ENCODE measurements around the gene FAM9A. TPM values are rescaled to one million over a fixed set of nuclear protein-coding genes. Genes with fewer than 3 reads are reported as not detected.
A peak's percentile ranks its signal among the peaks of the same experiment; 100 is the strongest.
"Not testable (repeated sequence)": the region's sequence is repeated elsewhere in the genome, so short reads cannot be mapped to it uniquely, and the experiment has no call there.

FAM9A gene
- total and polyA plus RNA-seq, 7 experiments from 2014 or later: not detected

DNA sequence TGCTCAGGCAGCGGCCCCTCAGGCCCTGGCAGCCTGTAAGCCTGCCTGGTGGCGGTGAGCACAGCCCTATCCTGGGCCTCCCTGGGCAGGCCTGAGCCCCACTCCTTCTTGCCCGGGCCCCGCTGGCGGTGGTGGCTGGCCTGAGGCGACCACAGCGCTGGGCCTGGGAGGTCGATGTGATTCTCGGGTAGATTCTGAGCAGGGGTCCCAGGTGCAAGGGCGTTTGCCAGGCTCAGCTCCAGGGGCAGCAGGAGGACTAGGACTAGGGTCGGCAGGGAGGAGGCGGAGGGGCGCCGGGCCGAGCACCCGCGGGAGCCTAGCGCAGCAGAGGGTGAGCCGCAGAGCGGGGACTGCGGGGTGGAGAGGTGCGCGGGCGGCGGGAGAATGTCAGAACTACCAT is 17.0 kb downstream of the FAM9A start:
- POLR2A ChIA-PET: no interaction called here
- Histone ChIP-seq H3K9me3 (ENCODE audit: control insufficient read depth in 2 of 3, low read length in 3 of 3) (no peaks in the 10 kb centered on the region), H3K27ac (ENCODE audit: low read depth, low read length) (no peak overlapping the region), H3K4me3 (ENCODE audit: low read length) (no peak overlapping the region), H3K4me1 (ENCODE audit: control insufficient read depth in 2 of 2, insufficient read depth in 2 of 2, low read length in 2 of 2) (no peaks in the 10 kb centered on the region), H3K27me3 (ENCODE audit: control insufficient read depth in 2 of 2, insufficient read depth in 2 of 2, low read length in 2 of 2) (no peaks in the 10 kb centered on the region), H3K36me3 (ENCODE audit: control insufficient read depth in 2 of 3, insufficient read depth in 3 of 3, low read length in 3 of 3) (no peaks in the 10 kb centered on the region)
- DNase-seq (no peak), ATAC-seq (no peak)
- no peak overlapping the region for H3K4me3 Mint-ChIP-seq
- intact Hi-C loops (cut with micrococcal nuclease): no loop called here
- no peaks in the 10 kb centered on the region for H3K9me3 Mint-ChIP-seq
- no peak overlapping the region for H3K27ac Mint-ChIP-seq
- H3K4me1 Mint-ChIP-seq: peaks cover 0 to 4% (median 2%) of the 10 kb centered on the region in 7 donors
- H3K27me3 Mint-ChIP-seq: peaks cover 0 to 4% (median 0%) of the 10 kb centered on the region in 5 donors
- H3K36me3 Mint-ChIP-seq: no peaks in the 10 kb centered on the region
- CTCF ChIA-PET: no interaction called here

DNA sequence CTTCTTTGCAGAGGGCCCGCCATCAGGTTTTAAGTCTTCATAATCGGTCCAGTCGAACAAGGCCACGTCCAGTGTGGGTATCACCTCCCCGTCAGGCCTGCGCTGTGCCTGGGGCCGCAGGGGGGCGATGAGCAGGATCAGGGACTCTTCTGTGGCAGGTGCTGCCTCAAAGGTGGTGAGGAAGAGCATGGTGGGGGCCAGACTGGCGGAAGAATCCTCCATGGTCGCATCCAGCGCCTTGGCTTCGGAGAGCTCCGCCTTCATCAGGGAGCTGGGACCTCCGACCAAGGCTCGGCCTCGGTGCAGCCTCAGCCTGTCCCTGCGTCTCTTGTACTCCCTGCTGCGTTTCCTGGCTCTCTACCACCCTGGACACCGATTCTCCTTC is 17.5 kb downstream of the FAM9A start:
- H3K36me3 Mint-ChIP-seq: no peaks in the 10 kb centered on the region
- CTCF ChIA-PET: no interaction called here
- POLR2A ChIA-PET: no interaction called here
- Histone ChIP-seq H3K27me3 (ENCODE audit: control insufficient read depth in 2 of 2, insufficient read depth in 2 of 2, low read length in 2 of 2) (no peaks in the 10 kb centered on the region), H3K27ac (ENCODE audit: low read depth, low read length) (no peak overlapping the region), H3K9me3 (ENCODE audit: control insufficient read depth in 2 of 3, low read length in 3 of 3) (no peaks in the 10 kb centered on the region), H3K4me1 (ENCODE audit: control insufficient read depth in 2 of 2, insufficient read depth in 2 of 2, low read length in 2 of 2) (no peaks in the 10 kb centered on the region), H3K4me3 (ENCODE audit: low read length) (no peak overlapping the region), H3K36me3 (ENCODE audit: control insufficient read depth in 2 of 3, insufficient read depth in 3 of 3, low read length in 3 of 3) (no peaks in the 10 kb centered on the region)
- H3K4me3 Mint-ChIP-seq: peak overlapping the region in 1 of 10 donors; percentile 53
- DNase-seq (no peak), ATAC-seq (no peak)
- H3K27me3 Mint-ChIP-seq: peaks cover 0 to 3% (median 0%) of the 10 kb centered on the region in 5 donors
- no peak overlapping the region for H3K27ac Mint-ChIP-seq
- peaks cover 0 to 5% (median 3%) of the 10 kb centered on the region in 7 donors for H3K4me1 Mint-ChIP-seq
- H3K9me3 Mint-ChIP-seq: no peaks in the 10 kb centered on the region
- intact Hi-C loops (cut with micrococcal nuclease): no loop called here

DNA sequence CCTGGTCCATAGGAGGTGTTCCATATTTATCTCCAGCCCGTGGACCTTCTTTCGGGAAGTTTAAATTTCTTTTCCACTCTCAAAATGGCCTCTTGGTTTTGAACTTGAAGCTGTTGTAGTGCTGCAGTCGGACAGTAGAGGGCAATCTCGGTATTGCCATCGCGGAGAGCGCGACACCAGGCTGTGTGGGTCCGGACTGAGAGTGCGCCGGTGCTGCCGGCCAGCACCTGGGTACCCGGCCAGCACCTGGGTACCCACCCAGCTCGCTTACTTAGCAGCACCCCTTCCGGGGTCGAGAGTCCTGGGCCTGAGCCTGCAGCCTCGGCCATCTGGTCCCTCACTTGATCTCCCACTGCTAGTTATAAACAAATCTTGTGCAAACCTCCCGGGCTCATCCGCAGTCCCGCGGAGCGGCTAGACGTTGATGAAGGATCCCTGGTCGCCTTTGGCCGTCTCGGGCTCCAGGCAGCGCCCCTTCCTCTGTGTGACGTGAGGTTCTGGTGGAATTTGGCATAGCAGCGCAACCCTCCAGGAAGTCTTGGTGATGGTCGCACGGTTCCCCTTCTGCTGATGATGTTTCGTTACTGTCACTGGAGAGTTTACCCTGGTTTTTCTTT is 18.0 kb downstream of the FAM9A start:
- Histone ChIP-seq H3K4me1 (ENCODE audit: control insufficient read depth in 2 of 2, insufficient read depth in 2 of 2, low read length in 2 of 2) (no peaks in the 10 kb centered on the region), H3K36me3 (ENCODE audit: control insufficient read depth in 2 of 3, insufficient read depth in 3 of 3, low read length in 3 of 3) (no peaks in the 10 kb centered on the region), H3K27me3 (ENCODE audit: control insufficient read depth in 2 of 2, insufficient read depth in 2 of 2, low read length in 2 of 2) (no peaks in the 10 kb centered on the region), H3K4me3 (ENCODE audit: low read length) (no peak overlapping the region), H3K27ac (ENCODE audit: low read depth, low read length) (no peak overlapping the region), H3K9me3 (ENCODE audit: control insufficient read depth in 2 of 3, low read length in 3 of 3) (no peaks in the 10 kb centered on the region)
- Mint-ChIP-seq H3K4me3 (peak overlapping the region in 7 of 10 donors; percentile 16 to 59 (median 43)), H3K27ac (no peak overlapping the region), H3K36me3 (no peaks in the 10 kb centered on the region), H3K4me1 (peaks cover 0 to 5% (median 3%) of the 10 kb centered on the region in 7 donors), H3K9me3 (no peaks in the 10 kb centered on the region), H3K27me3 (peaks cover 0 to 2% (median 0%) of the 10 kb centered on the region in 5 donors)
- ChIA-PET POLR2A (no interaction called here), CTCF (no interaction called here)
- intact Hi-C loops (cut with micrococcal nuclease): no loop called here
- peak in 6 of 9 donors; percentile 26 to 42 (median 34) for DNase-seq
- peak; percentile 68 for ATAC-seq

DNA sequence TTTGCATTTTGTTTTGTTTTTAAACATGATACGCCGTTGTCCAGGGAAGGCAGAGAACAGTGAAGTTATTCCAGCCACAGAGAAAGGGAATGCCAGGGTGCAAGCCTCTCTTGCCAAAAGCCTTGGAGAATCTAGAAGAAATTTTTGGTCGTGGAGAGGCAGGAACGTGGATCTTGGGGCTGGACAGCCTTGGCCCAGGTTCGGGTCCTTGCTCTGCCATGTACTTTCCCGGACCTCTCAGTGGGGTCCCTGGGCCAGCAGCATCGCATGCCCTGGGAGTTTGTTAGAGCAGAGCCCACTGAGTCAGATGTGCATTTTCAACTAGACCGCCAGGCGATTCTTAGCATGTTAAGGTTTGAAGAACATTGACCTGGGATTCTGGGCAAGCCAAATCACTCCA is 18.6 kb downstream of the FAM9A start:
- Mint-ChIP-seq H3K36me3 (no peaks in the 10 kb centered on the region), H3K4me1 (peaks cover 0 to 5% (median 3%) of the 10 kb centered on the region in 7 donors), H3K27me3 (peaks cover 0 to 2% (median 0%) of the 10 kb centered on the region in 5 donors), H3K4me3 (no peak overlapping the region), H3K27ac (no peak overlapping the region), H3K9me3 (no peaks in the 10 kb centered on the region)
- H3K27me3 ChIP-seq (ENCODE audit: control insufficient read depth in 2 of 2, insufficient read depth in 2 of 2, low read length in 2 of 2): no peaks in the 10 kb centered on the region
- no peaks in the 10 kb centered on the region for H3K4me1 ChIP-seq (ENCODE audit: control insufficient read depth in 2 of 2, insufficient read depth in 2 of 2, low read length in 2 of 2)
- POLR2A ChIA-PET: no interaction called here
- CTCF ChIA-PET: no interaction called here
- H3K27ac ChIP-seq (ENCODE audit: low read depth, low read length): no peak overlapping the region
- H3K9me3 ChIP-seq (ENCODE audit: control insufficient read depth in 2 of 3, low read length in 3 of 3): no peaks in the 10 kb centered on the region
- ATAC-seq (no peak), DNase-seq (no peak)
- no peaks in the 10 kb centered on the region for H3K36me3 ChIP-seq (ENCODE audit: control insufficient read depth in 2 of 3, insufficient read depth in 3 of 3, low read length in 3 of 3)
- intact Hi-C loops (cut with micrococcal nuclease): no loop called here
- H3K4me3 ChIP-seq (ENCODE audit: low read length): no peak overlapping the region

DNA sequence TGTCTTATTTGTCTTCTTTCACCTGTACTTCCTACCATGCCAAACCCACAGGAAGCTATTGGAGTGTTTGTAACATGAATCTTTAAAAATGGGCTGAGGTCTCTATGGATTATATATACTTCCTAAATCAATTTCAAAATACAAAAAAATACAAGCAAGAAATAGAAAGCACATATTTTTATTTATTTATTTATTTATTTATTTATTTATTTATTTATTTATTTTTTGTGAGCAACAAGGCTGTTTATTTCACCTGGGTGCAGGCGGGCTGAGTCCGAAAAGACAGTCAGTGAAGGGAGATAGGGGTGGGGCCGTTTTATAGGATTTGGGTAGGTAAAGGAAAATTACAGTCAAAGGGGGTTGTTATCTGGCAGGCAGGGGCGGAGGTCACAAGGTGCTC is 19.3 kb downstream of the FAM9A start:
- H3K36me3 Mint-ChIP-seq; H3K4me3 ChIP-seq (ENCODE audit: low read length); H3K27me3 Mint-ChIP-seq; H3K27me3 ChIP-seq (ENCODE audit: control insufficient read depth in 2 of 2, insufficient read depth in 2 of 2, low read length in 2 of 2); H3K27ac Mint-ChIP-seq; H3K36me3 ChIP-seq (ENCODE audit: control insufficient read depth in 2 of 3, insufficient read depth in 3 of 3, low read length in 3 of 3); H3K4me1 ChIP-seq (ENCODE audit: control insufficient read depth in 2 of 2, insufficient read depth in 2 of 2, low read length in 2 of 2); H3K27ac ChIP-seq (ENCODE audit: low read depth, low read length); POLR2A ChIA-PET; ATAC-seq; H3K4me1 Mint-ChIP-seq; H3K4me3 Mint-ChIP-seq; H3K9me3 ChIP-seq (ENCODE audit: control insufficient read depth in 2 of 3, low read length in 3 of 3); intact Hi-C loops (cut with micrococcal nuclease); DNase-seq; H3K9me3 Mint-ChIP-seq: not testable (repeated sequence)
- CTCF ChIA-PET: interaction anchor here (0.7 kb wide), 1 partner anchor 26 kb away, joined by 3 read pairs; no protein-coding TSS in a partner anchor

DNA sequence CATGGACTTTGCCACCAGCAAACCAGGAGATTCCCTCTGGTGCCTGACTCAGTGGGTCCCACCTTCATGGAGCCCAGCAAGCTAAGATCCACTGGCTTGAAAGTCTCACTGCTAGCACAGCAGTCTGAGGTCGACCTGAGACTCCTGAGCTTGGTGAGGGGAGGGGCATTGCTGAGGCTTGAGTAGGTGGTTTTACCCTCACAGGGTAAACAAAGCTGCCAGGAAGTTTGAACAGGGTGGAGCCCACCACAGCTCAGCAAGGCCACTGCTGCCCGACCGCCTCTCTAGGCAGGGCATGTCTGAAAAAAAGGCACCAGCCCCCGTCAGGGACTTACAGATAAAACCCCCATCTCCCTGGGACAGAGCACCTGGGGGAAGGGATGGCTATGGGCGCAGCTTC is 28.1 kb downstream of the FAM9A start:
- H3K27ac Mint-ChIP-seq: no peak overlapping the region
- Histone ChIP-seq H3K9me3 (ENCODE audit: control insufficient read depth in 2 of 3, low read length in 3 of 3) (no peaks in the 10 kb centered on the region), H3K27me3 (ENCODE audit: control insufficient read depth in 2 of 2, insufficient read depth in 2 of 2, low read length in 2 of 2) (no peaks in the 10 kb centered on the region), H3K36me3 (ENCODE audit: control insufficient read depth in 2 of 3, insufficient read depth in 3 of 3, low read length in 3 of 3) (no peaks in the 10 kb centered on the region), H3K27ac (ENCODE audit: low read depth, low read length) (no peak overlapping the region), H3K4me1 (ENCODE audit: control insufficient read depth in 2 of 2, insufficient read depth in 2 of 2, low read length in 2 of 2) (no peaks in the 10 kb centered on the region), H3K4me3 (ENCODE audit: low read length) (no peak overlapping the region)
- intact Hi-C loops (cut with micrococcal nuclease): no loop called here
- peaks cover 0 to 5% (median 4%) of the 10 kb centered on the region in 5 donors for H3K27me3 Mint-ChIP-seq
- no peaks in the 10 kb centered on the region for H3K36me3 Mint-ChIP-seq
- ATAC-seq (no peak), DNase-seq (no peak)
- CTCF ChIA-PET: interaction anchor here (0.6 kb wide), 1 partner anchor 14 kb away, joined by 3 read pairs; no protein-coding TSS in a partner anchor
- POLR2A ChIA-PET: no interaction called here
- H3K9me3 Mint-ChIP-seq: peaks cover 0 to 4% (median 0%) of the 10 kb centered on the region in 11 donors
- H3K4me3 Mint-ChIP-seq: no peak overlapping the region
- peaks cover 0 to 3% (median 0%) of the 10 kb centered on the region in 7 donors for H3K4me1 Mint-ChIP-seq

DNA sequence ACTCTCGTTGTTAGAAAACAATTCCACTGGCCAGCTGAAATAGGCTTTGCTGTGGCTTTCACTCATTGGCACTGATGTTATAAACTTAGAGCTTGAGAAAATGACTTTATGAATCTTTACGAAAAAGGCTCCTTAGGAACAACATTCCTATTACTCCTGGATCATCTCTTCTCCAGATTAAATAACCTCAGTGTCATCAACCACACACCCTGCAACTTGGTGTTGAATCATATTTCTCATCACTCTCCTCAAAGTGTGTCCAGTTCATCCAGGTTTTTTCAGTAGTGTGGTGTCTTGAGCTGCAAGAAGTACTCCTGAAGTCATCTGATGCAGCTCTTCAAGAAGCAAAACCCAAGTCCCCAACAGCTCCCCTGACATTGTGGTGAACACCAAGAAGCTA is 41.2 kb downstream of the FAM9A start:
- Histone ChIP-seq H3K4me3 (ENCODE audit: low read length) (no peak overlapping the region), H3K4me1 (ENCODE audit: control insufficient read depth in 2 of 2, insufficient read depth in 2 of 2, low read length in 2 of 2) (no peaks in the 10 kb centered on the region), H3K27ac (ENCODE audit: low read depth, low read length) (no peak overlapping the region), H3K9me3 (ENCODE audit: control insufficient read depth in 2 of 3, low read length in 3 of 3) (no peaks in the 10 kb centered on the region), H3K27me3 (ENCODE audit: control insufficient read depth in 2 of 2, insufficient read depth in 2 of 2, low read length in 2 of 2) (no peaks in the 10 kb centered on the region), H3K36me3 (ENCODE audit: control insufficient read depth in 2 of 3, insufficient read depth in 3 of 3, low read length in 3 of 3) (no peaks in the 10 kb centered on the region)
- ChIA-PET CTCF (no interaction called here), POLR2A (no interaction called here)
- peaks cover 4 to 20% (median 10%) of the 10 kb centered on the region in 5 donors for H3K27me3 Mint-ChIP-seq
- no peaks in the 10 kb centered on the region for H3K36me3 Mint-ChIP-seq
- H3K9me3 Mint-ChIP-seq: peaks cover 0 to 4% (median 0%) of the 10 kb centered on the region in 11 donors
- H3K4me1 Mint-ChIP-seq: peaks cover 0 to 4% (median 0%) of the 10 kb centered on the region in 7 donors
- ATAC-seq (no peak), DNase-seq (no peak)
- no peak overlapping the region for H3K27ac Mint-ChIP-seq
- no peak overlapping the region for H3K4me3 Mint-ChIP-seq
- intact Hi-C loops (cut with micrococcal nuclease): no loop called here

All from naive thymus-derived CD4-positive, alpha-beta T cell (primary cell).